Glutamatergic neuron (in vitro differentiated cells): ENCODE measurements around the gene GSTM4. TPM values are rescaled to one million over a fixed set of nuclear protein-coding genes. Genes with fewer than 3 reads are reported as not detected.
"Not testable (repeated sequence)": the region's sequence is repeated elsewhere in the genome, so short reads cannot be mapped to it uniquely, and the experiment has no call there.

ENCODE experiments used
- DNase-seq: peaks from one replicate; pipeline ENCODE4 v3.0.0; 2022
- H3K27ac Mint-ChIP-seq: one replicate; pipeline ENCODE4 v1.8.0; 2020; ENCODE audit warnings: mild to moderate bottlenecking, mixed read lengths, inconsistent platforms; ENCODE audit not compliant: unreplicated experiment
- H3K27me3 Mint-ChIP-seq: one replicate; pipeline ENCODE4 v1.8.0; 2020; ENCODE audit warnings: mild to moderate bottlenecking, moderate library complexity, mixed read lengths, inconsistent platforms; ENCODE audit not compliant: unreplicated experiment
- H3K36me3 Mint-ChIP-seq: one replicate; pipeline ENCODE4 v1.8.0; 2020; ENCODE audit warnings: mild to moderate bottlenecking, mixed read lengths, inconsistent platforms; ENCODE audit not compliant: unreplicated experiment
- H3K4me1 Mint-ChIP-seq: one replicate; pipeline ENCODE4 v1.8.0; 2020; ENCODE audit warnings: mild to moderate bottlenecking, low read depth, mixed read lengths, inconsistent platforms; ENCODE audit not compliant: unreplicated experiment
- H3K4me3 Mint-ChIP-seq: one replicate; pipeline ENCODE4 v1.8.0; 2020; ENCODE audit warnings: mild to moderate bottlenecking, mixed read lengths, inconsistent platforms; ENCODE audit not compliant: unreplicated experiment
- H3K9me3 Mint-ChIP-seq: one replicate; pipeline ENCODE4 v1.8.0; 2020; ENCODE audit warnings: mild to moderate bottlenecking, moderate library complexity, mixed read lengths, inconsistent platforms; ENCODE audit not compliant: unreplicated experiment
- total RNA-seq: library from RNA; stranded (reverse); fragmentation: NEBNext Ultra II Directional; extraction: Animal tissue kit (Norgen Biotek cat#: 25700); gene quantifications from one replicate; pipeline ENCODE4 v1.2.1, GENCODE V29; 2021; ENCODE audit not compliant: unreplicated experiment
- TF ChIP-seq, protein P1 (sequence below): fragments of 200-600 bp; sonication (generic); IDR thresholded peaks from one replicate; pipeline ENCODE4 v1.5.0; 2021; ENCODE audit not compliant: partially characterized antibody, unreplicated experiment

GSTM4 gene
- total RNA-seq, 1 donor from 2014 or later: 12.3 TPM

DNA sequence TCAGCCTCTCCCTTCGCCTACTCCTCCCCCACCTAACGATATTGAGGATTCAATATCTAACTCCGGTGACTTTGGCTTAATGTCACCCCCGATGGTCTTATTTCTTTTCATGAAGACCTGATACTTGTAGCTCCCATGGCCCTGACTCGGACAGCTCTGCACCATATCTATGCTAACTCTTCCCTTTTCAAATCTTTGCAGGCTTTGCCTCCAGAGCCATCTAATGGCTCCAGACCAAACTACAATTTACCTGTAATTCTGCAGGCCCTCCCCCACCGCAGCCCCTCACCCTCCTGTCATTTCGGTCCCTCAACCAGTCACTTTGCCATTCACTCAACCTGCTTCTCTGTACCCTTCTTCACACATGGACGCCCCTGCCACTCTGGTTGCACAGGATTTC lies 48.3 kb downstream of the GSTM4 start:
- no peak for DNase-seq
- Mint-ChIP-seq H3K9me3 (peaks cover 3% of the 10 kb centered on the region), H3K27me3 (peaks cover 5% of the 10 kb centered on the region), H3K27ac (no peak overlapping the region), H3K4me3 (no peak overlapping the region), H3K4me1 (no peaks in the 10 kb centered on the region), H3K36me3 (peaks cover 16% of the 10 kb centered on the region)
- TF ChIP-seq, protein P1, sequence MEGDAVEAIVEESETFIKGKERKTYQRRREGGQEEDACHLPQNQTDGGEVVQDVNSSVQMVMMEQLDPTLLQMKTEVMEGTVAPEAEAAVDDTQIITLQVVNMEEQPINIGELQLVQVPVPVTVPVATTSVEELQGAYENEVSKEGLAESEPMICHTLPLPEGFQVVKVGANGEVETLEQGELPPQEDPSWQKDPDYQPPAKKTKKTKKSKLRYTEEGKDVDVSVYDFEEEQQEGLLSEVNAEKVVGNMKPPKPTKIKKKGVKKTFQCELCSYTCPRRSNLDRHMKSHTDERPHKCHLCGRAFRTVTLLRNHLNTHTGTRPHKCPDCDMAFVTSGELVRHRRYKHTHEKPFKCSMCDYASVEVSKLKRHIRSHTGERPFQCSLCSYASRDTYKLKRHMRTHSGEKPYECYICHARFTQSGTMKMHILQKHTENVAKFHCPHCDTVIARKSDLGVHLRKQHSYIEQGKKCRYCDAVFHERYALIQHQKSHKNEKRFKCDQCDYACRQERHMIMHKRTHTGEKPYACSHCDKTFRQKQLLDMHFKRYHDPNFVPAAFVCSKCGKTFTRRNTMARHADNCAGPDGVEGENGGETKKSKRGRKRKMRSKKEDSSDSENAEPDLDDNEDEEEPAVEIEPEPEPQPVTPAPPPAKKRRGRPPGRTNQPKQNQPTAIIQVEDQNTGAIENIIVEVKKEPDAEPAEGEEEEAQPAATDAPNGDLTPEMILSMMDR: no peak

DNA sequence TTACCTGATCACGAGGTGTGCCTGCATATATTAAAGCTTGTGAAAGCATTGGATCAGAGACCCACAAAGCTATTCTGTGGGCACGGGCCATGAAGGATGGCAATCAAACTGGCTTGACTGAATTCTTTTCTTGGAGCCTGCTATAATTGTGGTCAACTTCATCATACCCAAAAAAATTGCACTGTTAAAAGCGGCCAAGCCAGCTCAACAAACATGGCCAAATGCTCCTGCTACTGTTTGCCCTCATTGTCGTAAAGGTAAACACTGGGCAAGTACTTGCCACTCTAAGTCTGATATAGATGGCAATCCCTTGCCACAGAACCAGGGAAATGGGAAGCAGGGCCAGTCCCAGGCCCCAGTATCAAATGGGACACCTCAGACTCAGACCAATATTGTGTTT lies 49.5 kb downstream of the GSTM4 start:
- Mint-ChIP-seq H3K27ac (no peak overlapping the region), H3K9me3 (peaks cover 6% of the 10 kb centered on the region)
- TF ChIP-seq, protein P1: no peak

DNA sequence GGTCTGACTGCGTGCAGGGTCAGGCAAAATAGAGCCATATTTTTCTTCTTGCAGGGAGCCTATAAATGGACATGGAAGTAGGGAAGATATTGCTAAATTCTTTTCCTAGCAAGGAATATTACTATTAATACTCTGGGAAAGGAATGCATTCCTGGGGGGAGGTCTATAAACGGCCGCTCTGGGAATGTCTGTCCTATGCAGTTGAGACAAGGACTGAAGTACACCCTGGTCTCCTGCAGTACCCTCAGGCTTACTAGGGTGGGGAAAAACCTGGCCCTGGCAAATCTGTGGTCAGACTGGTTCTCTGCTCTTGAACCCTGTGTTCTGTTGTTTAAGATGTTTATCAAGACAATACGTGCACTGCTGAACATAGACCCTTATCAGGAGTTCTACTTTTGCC lies 53.0 kb downstream of the GSTM4 start:
- H3K4me1 Mint-ChIP-seq, H3K27me3 Mint-ChIP-seq, H3K4me3 Mint-ChIP-seq, H3K27ac Mint-ChIP-seq, DNase-seq, H3K9me3 Mint-ChIP-seq: not testable (repeated sequence)
- peaks cover 14% of the 10 kb centered on the region for H3K36me3 Mint-ChIP-seq

More for the DNA sequence above, 49.5 kb downstream of the GSTM4 start:
- no peak for DNase-seq
- Mint-ChIP-seq H3K36me3 (peaks cover 20% of the 10 kb centered on the region), H3K4me1 (no peaks in the 10 kb centered on the region), H3K27me3 (peaks cover 6% of the 10 kb centered on the region), H3K4me3 (no peak overlapping the region)

DNA sequence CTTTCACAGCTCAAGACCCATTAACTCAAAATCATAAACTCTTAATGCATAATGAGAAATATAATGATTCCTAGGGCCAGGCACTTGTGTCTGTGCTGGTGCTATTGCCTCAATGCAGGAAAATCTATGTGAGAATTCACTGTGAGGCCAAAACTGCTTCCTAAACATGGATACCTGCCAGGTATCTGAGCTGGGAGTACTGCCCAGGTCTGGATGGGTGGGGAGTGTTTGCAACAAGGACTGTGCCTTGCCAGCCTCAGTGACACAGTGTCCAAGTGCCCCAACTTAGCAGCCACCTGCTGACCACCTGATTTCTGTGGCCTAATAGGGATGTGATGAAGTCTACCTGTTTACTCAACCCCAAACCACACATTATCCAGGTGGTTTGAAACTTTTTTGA lies 53.9 kb downstream of the GSTM4 start:
- DNase-seq, H3K4me1 Mint-ChIP-seq, H3K27ac Mint-ChIP-seq, H3K4me3 Mint-ChIP-seq, H3K9me3 Mint-ChIP-seq: not testable (repeated sequence)
- peaks cover 14% of the 10 kb centered on the region for H3K36me3 Mint-ChIP-seq
- peaks cover 10% of the 10 kb centered on the region for H3K27me3 Mint-ChIP-seq

Other genes with a start within 250 kb of the GSTM4 start
- gene PSMA5, start 229.7 kb upstream of the GSTM4 start, total RNA-seq: 54.0 TPM
- gene SYPL2, start 189.6 kb upstream of the GSTM4 start, total RNA-seq: 0.42 TPM
- gene ATXN7L2, start 172.2 kb upstream of the GSTM4 start, total RNA-seq: 54.9 TPM
- gene CYB561D1, start 162.0 kb upstream of the GSTM4 start, total RNA-seq: 23.9 TPM
- 8.0 TPM for gene AMIGO1, start 146.4 kb upstream of the GSTM4 start, total RNA-seq
- gene GPR61, start 116.2 kb upstream of the GSTM4 start, total RNA-seq: 0.76 TPM
- 13.8 TPM for gene GNAI3, start 107.5 kb upstream of the GSTM4 start, total RNA-seq
- gene GNAT2, start 36.5 kb upstream of the GSTM4 start, total RNA-seq: not detected
- 49.3 TPM for gene AMPD2, start 36.3 kb upstream of the GSTM4 start, total RNA-seq
- 33.6 TPM for gene GSTM2, start 12.0 kb downstream of the GSTM4 start, total RNA-seq
- gene GSTM1, start 31.7 kb downstream of the GSTM4 start, total RNA-seq: not detected
- 0.20 TPM for gene GSTM5, start 56.2 kb downstream of the GSTM4 start, total RNA-seq
- 8.3 TPM for gene GSTM3, start 84.9 kb downstream of the GSTM4 start, total RNA-seq
- gene EPS8L3, start 107.8 kb downstream of the GSTM4 start, total RNA-seq: not detected